NCI-H1694 treated with DMSO at 0.1 percent for 48 hours (cell line): ENCODE data around the gene HHIPL1.
"Not testable (repeated sequence)": the region's sequence is repeated elsewhere in the genome, so short reads cannot be mapped to it uniquely, and the experiment has no call there.

Source experiments
- DNase-seq: peaks from one replicate; lab custom pipeline; 2025; lab: John Stamatoyannopoulos, UW

The HHIPL1 gene

GRCh38 chr14:99635116-99635515 is 9.8 kb upstream of the HHIPL1 start:
- DNase-seq = no peak

DNA sequence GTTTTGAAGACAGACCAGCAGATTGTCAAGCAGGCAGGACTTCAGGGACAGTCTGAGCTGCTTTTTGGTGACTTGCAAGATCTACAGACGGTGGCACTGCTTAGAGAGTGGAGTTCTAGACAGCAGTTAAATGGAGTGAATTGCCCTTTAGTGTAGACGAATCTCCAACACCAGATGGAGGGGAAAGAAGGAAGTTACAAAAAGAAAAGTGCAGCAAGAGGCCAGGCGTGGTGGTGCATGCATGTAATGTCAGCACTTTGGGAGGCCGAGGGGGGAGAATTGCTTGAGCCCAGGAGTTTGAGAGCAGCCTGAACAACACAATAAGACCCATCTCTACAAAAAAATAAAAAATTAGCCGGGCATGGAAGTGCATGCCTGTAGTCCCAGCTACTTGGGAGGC is 8.4 kb upstream of the HHIPL1 start:
- no peak for DNase-seq

- no peak for DNase-seq
These were observed 7.3 kb upstream of the HHIPL1 start for GRCh38 chr14:99637624-99638023.

DNA sequence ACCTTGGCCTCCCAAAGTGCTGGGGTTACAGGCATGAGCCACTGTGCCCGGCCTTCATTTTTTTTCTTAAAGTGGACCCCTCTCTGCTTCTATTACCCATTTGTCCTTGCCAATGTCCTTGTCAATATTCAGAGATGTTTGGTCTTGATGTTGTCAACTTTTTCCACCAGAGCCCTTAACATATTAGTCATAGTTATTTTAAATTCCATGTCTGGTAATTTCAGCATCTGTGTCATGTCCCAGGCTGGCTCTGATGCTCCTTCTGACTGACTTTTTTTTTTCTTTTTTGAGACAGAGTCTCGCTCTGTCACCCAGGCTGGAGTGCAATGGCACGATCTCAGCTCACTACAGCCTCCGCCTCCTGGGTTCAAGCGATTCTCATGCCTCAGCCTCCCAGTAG is 2.2 kb upstream of the HHIPL1 start:
- DNase-seq = not testable (repeated sequence)

GRCh38 chr14:99643343-99643742 is 1.6 kb upstream of the HHIPL1 start:
- no peak for DNase-seq

GRCh38 chr14:99644035-99644587 is 818 bp upstream of the HHIPL1 start:
- no peak for DNase-seq

- no peak for DNase-seq
These were observed 896 bp downstream of the HHIPL1 start for GRCh38 chr14:99645545-99646505.

DNA sequence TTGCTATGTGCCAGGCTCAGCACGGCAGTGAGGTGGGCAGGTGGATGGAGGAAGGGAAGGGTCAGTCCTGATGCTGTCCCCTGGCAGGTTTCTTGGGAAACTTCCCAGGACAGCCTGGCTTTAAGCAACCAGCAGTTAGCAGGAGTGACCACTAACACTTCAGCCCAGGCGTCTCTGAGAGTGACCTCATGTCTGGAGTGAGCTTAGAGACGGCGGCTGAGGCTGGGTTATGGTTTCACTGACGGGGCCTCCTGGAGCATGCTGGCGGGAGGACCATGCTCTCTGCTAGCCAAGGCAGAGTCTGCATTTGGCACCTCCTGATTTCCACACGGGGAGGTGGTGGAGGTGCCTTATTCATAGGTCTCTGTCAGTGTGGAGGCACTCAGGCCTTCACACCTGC is 2.5 kb downstream of the HHIPL1 start:
- DNase-seq = no peak

- no peak for DNase-seq
These were observed 3.3 kb downstream of the HHIPL1 start for GRCh38 chr14:99648027-99648784.

DNA sequence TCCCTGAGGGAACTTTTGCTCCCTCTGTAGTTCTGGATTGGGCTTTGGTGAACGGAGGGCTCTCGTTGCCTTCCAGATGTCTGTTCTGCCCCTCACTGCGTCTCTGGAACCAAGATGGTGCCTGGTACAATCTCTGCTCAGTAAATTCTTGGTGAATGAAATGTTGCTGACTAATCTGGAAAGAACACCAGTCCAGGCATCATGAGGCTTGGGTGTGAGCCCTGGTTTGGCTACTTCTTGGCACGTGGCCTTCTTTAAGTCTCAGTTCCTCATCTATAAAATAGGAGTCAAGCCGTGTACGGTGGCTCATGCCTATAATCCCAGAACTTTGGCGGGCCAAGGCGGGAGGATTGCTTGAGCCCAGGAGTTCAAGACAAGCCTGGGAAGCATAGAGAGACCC is 4.3 kb downstream of the HHIPL1 start:
- no peak for DNase-seq

GRCh38 chr14:99649643-99650042 is 4.7 kb downstream of the HHIPL1 start:
- DNase-seq = no peak

- DNase-seq = no peak
These were observed 5.3 kb downstream of the HHIPL1 start for GRCh38 chr14:99650189-99650588.

DNA sequence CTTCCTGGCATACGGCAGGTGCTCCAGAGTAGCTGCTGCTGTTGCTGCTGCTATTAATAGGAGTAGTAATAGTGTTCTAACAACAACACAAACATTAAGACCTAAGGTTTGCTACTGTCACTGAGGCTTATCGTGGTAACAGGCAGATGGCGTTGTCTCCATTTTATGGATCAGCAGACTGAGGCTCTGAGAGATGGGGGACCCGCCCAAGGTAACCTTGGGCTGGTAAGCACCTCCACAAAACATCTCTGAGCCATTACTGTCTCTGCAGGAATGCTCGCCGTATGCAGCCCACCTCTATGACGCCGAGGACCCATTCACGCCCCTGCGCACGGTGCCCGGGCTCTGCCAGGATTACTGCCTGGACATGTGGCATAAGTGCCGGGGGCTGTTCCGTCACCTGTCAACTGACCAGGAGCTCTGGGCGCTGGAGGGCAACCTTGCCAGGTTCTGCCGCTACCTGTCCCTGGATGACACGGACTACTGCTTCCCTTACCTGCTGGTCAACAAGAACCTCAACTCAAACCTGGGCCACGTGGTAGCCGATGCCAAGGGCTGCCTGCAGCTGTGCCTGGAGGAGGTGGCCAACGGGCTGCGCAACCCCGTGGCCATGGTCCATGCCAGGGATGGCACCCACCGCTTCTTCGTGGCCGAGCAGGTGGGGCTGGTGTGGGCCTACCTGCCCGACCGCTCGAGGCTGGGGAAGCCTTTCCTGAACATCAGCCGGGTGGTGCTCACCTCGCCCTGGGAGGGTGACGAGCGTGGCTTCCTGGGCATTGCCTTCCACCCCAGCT is 7.2 kb downstream of the HHIPL1 start:
- DNase-seq = no peak

- DNase-seq = no peak
These were observed 9.5 kb downstream of the HHIPL1 start for GRCh38 chr14:99654235-99654985.

GRCh38 chr14:99655521-99655920 is 10.6 kb downstream of the HHIPL1 start:
- DNase-seq = no peak

DNA sequence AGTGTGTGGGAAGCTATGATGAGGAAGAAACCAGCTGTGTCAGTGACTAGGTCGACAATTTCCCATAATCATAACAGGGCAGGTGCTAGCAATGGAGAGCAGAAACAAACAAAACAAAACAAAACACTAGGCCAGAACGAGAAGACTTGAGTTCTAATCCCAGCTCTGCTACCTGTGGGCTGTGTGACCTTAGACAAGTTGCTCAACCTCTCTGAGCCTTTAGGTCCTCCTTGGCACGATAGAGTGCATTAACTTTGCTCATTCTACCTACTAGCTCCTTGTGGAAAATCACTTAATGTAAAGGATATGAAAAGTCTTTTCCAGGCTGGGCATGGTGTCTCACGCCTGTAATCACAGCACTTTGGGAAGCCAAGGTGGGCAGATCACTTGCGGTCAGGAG is 11.2 kb downstream of the HHIPL1 start:
- DNase-seq = no peak

GRCh38 chr14:99657645-99658155 is 12.8 kb downstream of the HHIPL1 start:
- DNase-seq = no peak

- no peak for DNase-seq
These were observed 13.4 kb downstream of the HHIPL1 start for GRCh38 chr14:99658218-99658845.

DNA sequence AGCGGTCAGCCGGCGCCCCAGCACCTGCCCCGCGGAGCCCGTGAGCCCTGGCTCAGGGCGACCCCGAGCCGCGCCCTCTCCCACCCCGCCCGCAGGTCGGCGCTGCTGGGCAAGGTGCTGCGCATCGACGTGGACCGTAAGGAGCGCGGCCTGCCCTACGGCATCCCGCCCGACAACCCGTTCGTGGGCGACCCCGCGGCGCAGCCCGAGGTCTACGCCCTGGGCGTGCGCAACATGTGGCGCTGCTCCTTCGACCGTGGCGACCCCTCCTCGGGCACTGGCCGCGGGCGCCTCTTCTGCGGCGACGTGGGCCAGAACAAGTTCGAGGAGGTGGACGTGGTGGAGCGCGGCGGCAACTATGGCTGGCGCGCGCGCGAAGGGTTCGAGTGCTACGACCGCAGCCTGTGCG is 14.4 kb downstream of the HHIPL1 start:
- no peak for DNase-seq

DNA sequence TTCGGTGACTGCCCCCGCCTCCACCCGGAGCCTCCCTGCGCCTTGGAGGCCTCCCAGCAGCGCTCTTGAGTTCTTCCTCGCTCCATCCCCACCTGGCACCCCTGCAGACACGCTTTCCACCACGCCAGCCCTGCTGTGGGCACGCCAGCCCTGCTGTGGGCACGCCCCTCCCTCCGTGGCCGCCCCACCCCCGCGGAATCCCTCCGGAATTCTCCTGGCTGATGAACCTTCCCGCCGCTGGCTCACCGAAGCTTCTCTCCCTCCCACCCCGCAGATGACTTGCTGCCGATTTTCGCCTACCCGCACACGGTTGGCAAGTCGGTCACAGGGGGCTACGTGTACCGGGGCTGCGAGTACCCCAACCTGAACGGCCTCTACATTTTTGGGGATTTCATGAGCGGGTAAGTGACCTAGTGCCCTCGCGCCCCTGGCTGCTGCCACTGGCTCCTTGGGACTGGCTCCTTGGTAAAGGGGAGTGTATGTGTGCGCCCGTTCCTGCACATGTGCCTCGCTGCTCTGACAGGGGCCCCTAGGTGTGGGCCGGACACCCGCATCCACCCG is 15.2 kb downstream of the HHIPL1 start:
- DNase-seq = no peak
